Loucy (cell line): Measurements from ENCODE around the gene LINGO1.

Experiments used
- H2AFZ ChIP-seq: fragments of 200-600 bp; sonication (generic); 2 replicates; pipeline ENCODE4 v1.6.0; 2016; ENCODE audit warnings: antibody characterized with exemption, mild to moderate bottlenecking, low read length, moderate library complexity
- H3F3A ChIP-seq: fragments of 200-600 bp; 2 replicates; pipeline ENCODE4 v1.6.0; 2016; ENCODE audit warnings: antibody characterized with exemption, low read depth, mild to moderate bottlenecking
- H3K27me3 ChIP-seq: fragments of 200-600 bp; sonication (generic); 2 replicates; pipeline ENCODE4 v1.6.1; 2014; ENCODE audit warnings: low read length, mild to moderate bottlenecking; ENCODE audit not compliant: insufficient read depth, poor library complexity, severe bottlenecking
- H3K36me3 ChIP-seq: fragments of 200-600 bp; sonication (generic); 2 replicates; pipeline ENCODE4 v1.6.1; 2016; ENCODE audit warnings: low read length; ENCODE audit not compliant: insufficient read depth
- H3K4me1 ChIP-seq: fragments of 200-600 bp; sonication (generic); 2 replicates; pipeline ENCODE4 v1.5.1; 2014; ENCODE audit warnings: low read length, mild to moderate bottlenecking; ENCODE audit not compliant: insufficient read depth, poor library complexity, severe bottlenecking
- H3K4me2 ChIP-seq: fragments of 200-600 bp; sonication (generic); 2 replicates; pipeline ENCODE4 v1.6.0; 2014; ENCODE audit warnings: antibody characterized with exemption, low read length, low read depth, mild to moderate bottlenecking; ENCODE audit not compliant: poor library complexity, severe bottlenecking
- H3K4me3 ChIP-seq: fragments of 200-600 bp; sonication (generic); 2 replicates; pipeline ENCODE4 v1.5.1; 2014; ENCODE audit warnings: low read length, mild to moderate bottlenecking, mixed read lengths; ENCODE audit not compliant: poor library complexity, severe bottlenecking
- H3K79me2 ChIP-seq: fragments of 200-600 bp; sonication (generic); 2 replicates; pipeline ENCODE4 v1.6.1; 2014; ENCODE audit warnings: low read length; ENCODE audit not compliant: insufficient read depth
- H3K9ac ChIP-seq: fragments of 200-600 bp; sonication (generic); 2 replicates; pipeline ENCODE4 v1.6.0; 2014; ENCODE audit warnings: mild to moderate bottlenecking, low read depth, low read length, moderate library complexity; ENCODE audit not compliant: poor library complexity, severe bottlenecking
- H3K9me2 ChIP-seq: fragments of 200-600 bp; sonication (generic); replicated peaks from 2 replicates; pipeline ENCODE4 v1.6.1; 2016; ENCODE audit warnings: low read depth, low read length, mixed read lengths
- H3K9me3 ChIP-seq: fragments of 200-600 bp; sonication (generic); 2 replicates; pipeline ENCODE4 v1.6.1; 2014; ENCODE audit warnings: mild to moderate bottlenecking, antibody characterized with exemption, low read length, low read depth; ENCODE audit not compliant: insufficient read depth
- H4K20me1 ChIP-seq: fragments of 200-600 bp; sonication (generic); 2 replicates; pipeline ENCODE4 v1.6.0; 2014; ENCODE audit warnings: antibody characterized with exemption, low read length, mild to moderate bottlenecking; ENCODE audit not compliant: insufficient read depth, poor library complexity, severe bottlenecking
- CTCF ChIP-seq: fragments of 200-600 bp; sonication (generic); conservative IDR thresholded peaks from 2 replicates; pipeline ENCODE4 v1.5.1; 2014; ENCODE audit warnings: mild to moderate bottlenecking, antibody characterized with exemption, low read length
- EZH2phosphoT487 ChIP-seq: fragments of 200-600 bp; IDR thresholded peaks from 2 replicates; pipeline ENCODE4 v1.6.1; 2018; ENCODE audit warnings: antibody characterized with exemption, mild to moderate bottlenecking, moderate library complexity, borderline replicate concordance

Gene LINGO1

GRCh38 chr15:77584201-77584600, 48.5 kb downstream of the LINGO1 start:
- TF ChIP-seq CTCF, result peak; percentile 63
- TF ChIP-seq EZH2phosphoT487, result no peak
- H3K27me3 ChIP-seq, result no peaks in the 10 kb centered on the region
- no peak overlapping the region for H2AFZ ChIP-seq

GRCh38 chr15:77582763-77583162, 49.9 kb downstream of the LINGO1 start:
- Histone ChIP-seq H3K9ac (no peak overlapping the region), H3K4me1 (no peaks in the 10 kb centered on the region), H2AFZ (no peak overlapping the region), H3K79me2 (no peaks in the 10 kb centered on the region), H4K20me1 (no peaks in the 10 kb centered on the region), H3K9me3 (no peaks in the 10 kb centered on the region), H3K9me2 (no peaks in the 10 kb centered on the region), H3K4me3 (no peak overlapping the region), H3F3A (no peaks in the 10 kb centered on the region), H3K36me3 (no peaks in the 10 kb centered on the region), H3K27me3 (no peaks in the 10 kb centered on the region), H3K4me2 (no peak overlapping the region)
- TF ChIP-seq CTCF (no peak), EZH2phosphoT487 (no peak)

More at GRCh38 chr15:77584201-77584600, 48.5 kb downstream of the LINGO1 start:
- H3K4me2 ChIP-seq, result no peak overlapping the region
- no peaks in the 10 kb centered on the region for H3K36me3 ChIP-seq
- no peaks in the 10 kb centered on the region for H3K4me1 ChIP-seq
- no peaks in the 10 kb centered on the region for H3K9me2 ChIP-seq
- H3F3A ChIP-seq, result no peaks in the 10 kb centered on the region
- no peaks in the 10 kb centered on the region for H4K20me1 ChIP-seq
- H3K9me3 ChIP-seq, result no peaks in the 10 kb centered on the region
- H3K4me3 ChIP-seq, result no peak overlapping the region
- H3K9ac ChIP-seq, result no peak overlapping the region
- no peaks in the 10 kb centered on the region for H3K79me2 ChIP-seq

GRCh38 chr15:77581896-77582569, 50.7 kb downstream of the LINGO1 start:
- H3K9me3 ChIP-seq, result no peaks in the 10 kb centered on the region
- H3K9me2 ChIP-seq, result no peaks in the 10 kb centered on the region
- H3K27me3 ChIP-seq, result no peaks in the 10 kb centered on the region
- H3K36me3 ChIP-seq, result no peaks in the 10 kb centered on the region
- H3K4me2 ChIP-seq, result no peak overlapping the region
- no peaks in the 10 kb centered on the region for H3K79me2 ChIP-seq
- no peaks in the 10 kb centered on the region for H4K20me1 ChIP-seq
- no peak overlapping the region for H3K9ac ChIP-seq
- no peak overlapping the region for H3K4me3 ChIP-seq
- H3K4me1 ChIP-seq, result no peaks in the 10 kb centered on the region
- no peak for TF ChIP-seq CTCF
- no peak for TF ChIP-seq EZH2phosphoT487
- H3F3A ChIP-seq, result no peaks in the 10 kb centered on the region
- H2AFZ ChIP-seq, result no peak overlapping the region
